Measurements from ENCODE around the gene HLA-DRB1.

- TF ChIP-seq POLR2A (IDR thresholded peaks at IDR 0.05) (no peak), CTCF (IDR thresholded peaks at IDR 0.05) (no peak)
These were observed 17.8 kb upstream of the HLA-DRB1 start for GRCh38 chr6:32607263-32607987.
